GM21576 (cell line): ENCODE data around the gene GNAI3.

Source experiments
- ATAC-seq: cut with Tn5 transposase; IDR thresholded peaks from one replicate; pipeline ENCODE4 v1.9.1; 2021; ENCODE audit warnings: mild to moderate bottlenecking, moderate library complexity; ENCODE audit not compliant: unreplicated experiment

The GNAI3 gene

DNA sequence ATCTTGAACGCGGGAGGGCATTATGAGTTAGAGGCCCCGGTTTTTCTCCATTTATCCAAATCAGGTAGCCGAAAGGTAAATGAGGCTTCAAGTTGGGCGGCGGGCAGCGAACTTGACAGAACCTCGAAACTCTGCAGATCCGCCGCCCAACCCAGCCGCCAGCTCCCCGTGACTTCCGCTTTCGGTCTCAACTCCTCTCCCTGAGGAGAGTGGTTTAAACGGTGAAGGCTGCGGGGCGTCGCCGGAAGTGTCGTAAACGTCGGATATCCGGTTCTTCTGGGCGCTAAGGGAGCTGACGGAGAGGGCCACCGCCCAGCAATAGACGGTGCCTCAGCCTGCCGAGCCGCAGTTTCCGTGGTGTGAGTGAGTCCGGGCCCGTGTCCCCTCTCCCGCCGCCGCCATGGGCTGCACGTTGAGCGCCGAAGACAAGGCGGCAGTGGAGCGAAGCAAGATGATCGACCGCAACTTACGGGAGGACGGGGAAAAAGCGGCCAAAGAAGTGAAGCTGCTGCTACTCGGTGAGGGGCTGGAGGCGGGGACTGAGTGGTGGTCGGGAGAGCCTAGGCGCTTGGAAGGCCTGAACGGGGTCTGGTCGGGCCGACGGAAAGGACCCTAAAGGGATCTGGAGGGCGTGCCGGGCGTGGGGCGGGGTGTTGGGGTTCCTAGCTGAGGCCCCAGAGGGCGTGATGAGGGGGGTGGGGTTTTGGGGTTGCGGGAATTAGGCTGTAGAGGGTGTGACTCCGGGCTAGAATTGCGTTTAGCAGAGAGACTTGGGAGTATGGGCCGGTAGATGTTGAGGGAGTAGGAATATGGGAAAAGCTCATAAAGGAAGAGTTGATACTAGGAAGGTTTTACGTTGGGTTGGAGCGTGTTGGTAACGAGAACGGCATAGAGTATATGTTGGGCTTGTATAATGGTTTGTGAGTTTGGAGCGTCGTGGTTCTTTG is at the start of gene GNAI3:
Gene GNAI3, plus strand, starts transcription at position 295 of the 947 bp plus-strand sequence. Its CDS starts 106 bp downstream, at position 401.
- ATAC-seq, result peak; percentile 89

DNA sequence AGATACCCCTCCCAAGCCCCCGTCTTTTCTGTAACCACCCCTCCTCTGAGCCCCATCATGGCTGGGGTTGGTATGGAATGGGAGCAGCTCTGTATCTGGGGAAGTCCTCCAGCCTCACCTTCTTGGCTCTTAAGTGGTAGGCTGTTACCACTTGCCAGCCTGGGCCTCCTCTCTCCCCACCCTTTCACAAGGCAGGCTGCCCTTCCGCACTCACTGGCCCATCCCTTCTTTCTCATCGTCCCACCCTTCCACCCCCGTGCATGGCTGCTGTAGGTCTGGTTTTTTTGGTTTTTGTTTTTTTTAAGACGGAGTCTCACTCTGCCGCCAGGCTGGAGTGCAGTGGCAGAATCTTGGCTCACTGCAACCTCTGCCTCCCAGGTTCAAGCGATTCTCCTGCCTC is 49.3 kb upstream of the GNAI3 start:
- no peak for ATAC-seq

DNA sequence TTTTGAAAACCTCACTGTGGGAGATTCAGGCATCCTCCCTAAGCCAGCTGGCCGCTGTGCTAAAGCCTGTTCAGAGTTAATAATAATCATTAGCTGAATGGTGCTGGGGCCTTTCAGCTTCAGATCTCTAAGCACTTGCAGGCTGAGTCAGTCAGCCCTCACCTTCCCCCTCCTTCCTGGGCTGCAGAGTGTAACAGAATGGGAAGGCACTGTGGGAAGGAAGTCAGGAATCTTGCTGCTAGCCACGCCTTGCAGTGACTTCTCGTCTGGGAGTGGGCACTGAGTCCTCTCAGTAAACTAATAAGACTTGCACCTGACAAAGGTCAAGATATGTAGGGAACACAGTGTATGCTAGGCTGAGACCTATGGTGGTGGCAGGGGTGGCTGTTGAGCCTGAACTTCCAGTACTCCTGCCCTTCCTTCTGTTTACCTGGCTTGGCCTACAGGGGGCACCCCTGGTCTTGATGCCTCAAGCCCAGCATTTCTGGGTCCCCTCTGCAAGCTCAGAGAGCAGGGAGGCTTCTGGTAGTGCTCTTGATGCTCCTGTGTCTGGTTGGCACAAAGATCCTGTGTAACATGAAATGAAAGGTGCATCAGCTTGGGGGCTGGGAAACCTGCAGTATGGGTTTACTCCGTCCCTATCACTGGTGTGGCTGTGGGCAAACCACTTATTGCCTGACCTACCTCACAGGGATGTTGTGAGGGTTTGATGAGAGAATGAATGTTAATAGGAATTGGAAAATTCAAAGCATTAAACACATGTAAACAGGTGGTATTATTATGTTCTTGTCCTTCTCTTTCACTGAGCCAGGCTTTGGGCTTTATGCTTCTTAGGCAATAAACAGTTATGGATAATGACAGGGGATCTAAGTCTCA is 48.5 kb upstream of the GNAI3 start:
- ATAC-seq, result no peak

DNA sequence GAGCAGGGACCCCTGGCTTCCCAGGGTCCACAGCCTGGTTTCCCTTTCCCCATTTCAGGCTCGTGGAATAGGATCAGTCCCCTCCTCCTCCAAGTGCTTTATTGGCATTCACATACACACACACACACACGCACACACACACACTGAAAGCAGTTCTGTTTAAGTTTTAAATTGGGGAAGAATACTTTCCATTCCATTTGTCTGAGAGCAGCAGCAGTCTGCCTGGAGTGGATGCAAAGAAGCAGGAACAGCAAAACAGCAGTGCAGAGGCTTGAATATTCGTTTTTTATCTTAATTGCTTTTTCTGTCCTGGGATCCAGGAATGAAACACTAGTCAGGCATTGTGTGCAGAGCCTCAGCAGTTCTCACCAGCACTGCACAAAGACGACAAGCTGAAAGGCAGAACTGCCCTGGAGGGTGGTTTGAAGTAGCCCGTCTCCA is 47.5 kb upstream of the GNAI3 start:
- ATAC-seq, result no peak

DNA sequence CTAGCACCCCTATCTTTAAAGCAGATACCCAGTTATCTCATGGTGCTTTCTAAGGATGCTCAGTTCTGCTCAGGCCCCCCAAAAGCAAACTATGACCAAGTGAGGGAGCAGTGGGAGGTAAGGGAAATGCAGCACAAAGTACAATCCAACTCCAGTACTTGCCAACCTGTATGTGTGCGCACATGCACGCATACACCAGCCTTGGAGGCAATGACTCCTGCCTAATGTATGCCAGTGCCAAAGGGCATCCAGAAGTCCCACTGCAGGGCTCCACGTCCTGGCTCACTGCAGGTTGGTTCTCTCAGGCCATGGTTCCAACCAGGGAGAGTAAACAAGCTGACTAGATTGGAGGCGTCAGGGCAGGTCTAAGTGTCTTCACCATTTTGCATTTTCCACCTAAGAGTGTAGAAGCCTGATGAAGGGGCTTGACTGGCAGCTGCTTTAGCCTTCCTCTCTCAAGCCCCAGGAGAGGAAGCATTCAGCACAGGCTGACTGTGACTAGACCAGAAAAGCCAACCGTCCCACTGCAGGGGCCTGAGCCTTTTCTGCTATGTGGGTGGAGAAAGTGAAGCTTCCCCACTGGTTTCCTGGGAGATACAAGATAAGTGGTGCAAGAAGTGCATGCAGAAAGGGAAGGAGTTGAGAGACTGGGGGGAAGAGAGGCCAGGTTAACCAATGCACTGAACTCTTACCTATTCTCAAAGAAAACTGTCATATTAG is 46.6 kb upstream of the GNAI3 start:
- ATAC-seq, result no peak

DNA sequence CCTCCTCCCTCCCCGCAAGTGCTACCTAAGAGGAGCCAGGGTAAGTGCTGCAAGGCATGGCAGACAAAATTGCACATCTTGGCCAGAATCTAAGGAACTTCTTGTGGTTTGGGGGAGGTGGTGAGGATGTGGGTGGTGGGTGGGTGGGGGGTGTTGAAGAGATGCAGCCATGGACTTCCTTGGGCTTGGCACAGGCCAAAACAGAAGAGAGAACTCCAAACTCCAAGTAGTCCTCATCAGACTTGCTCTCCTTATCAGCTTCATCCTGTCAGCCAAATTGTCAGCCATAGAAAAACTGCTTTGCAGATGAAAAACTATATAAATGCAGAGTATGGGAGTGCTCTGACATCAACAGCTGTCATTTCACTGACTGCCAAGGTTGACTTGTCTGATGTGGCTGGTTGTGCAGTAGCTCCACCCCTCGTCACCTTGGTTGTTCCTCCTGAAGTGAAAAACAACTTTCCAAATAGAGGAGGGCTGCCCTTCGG is 46.0 kb upstream of the GNAI3 start:
- no peak for ATAC-seq

DNA sequence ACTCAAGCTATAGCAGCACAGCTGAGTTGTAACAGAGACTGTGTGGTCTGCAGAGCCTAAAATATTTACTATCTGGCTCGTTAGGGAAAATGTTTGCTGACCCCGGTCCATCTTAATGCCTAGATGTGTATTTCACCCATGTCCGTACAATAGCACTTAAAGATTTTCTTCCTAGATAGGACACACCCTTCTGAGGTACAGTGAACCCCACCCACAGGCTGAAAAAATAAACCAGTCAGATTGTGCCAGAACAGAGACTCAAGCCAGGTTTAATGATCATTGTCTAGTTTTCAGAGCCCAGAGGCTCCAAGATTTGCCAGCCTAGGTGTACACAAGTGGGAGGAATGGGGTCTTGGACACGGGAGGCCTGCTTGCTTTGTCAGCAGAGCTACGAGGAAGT is 44.5 kb upstream of the GNAI3 start:
- ATAC-seq, result no peak

DNA sequence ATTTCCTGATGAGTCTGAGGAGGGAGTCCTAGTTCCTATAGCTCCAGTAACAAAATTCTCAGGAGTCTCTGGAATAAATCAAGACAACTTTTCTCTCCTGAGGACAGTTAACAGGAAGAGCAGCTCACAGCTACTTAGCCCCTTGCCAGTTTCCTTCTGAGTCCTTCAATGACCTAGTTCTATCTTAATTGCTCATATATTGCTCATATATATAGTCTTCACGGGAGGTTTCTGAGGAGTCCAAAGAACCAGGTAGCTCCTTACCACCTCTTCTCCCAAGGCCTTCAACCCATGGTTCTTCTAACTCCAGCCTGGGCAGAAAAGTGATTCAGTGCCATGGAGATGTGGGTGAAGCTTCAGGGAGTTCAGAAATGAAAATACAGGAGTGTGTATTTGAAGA is 43.4 kb upstream of the GNAI3 start:
- no peak for ATAC-seq

DNA sequence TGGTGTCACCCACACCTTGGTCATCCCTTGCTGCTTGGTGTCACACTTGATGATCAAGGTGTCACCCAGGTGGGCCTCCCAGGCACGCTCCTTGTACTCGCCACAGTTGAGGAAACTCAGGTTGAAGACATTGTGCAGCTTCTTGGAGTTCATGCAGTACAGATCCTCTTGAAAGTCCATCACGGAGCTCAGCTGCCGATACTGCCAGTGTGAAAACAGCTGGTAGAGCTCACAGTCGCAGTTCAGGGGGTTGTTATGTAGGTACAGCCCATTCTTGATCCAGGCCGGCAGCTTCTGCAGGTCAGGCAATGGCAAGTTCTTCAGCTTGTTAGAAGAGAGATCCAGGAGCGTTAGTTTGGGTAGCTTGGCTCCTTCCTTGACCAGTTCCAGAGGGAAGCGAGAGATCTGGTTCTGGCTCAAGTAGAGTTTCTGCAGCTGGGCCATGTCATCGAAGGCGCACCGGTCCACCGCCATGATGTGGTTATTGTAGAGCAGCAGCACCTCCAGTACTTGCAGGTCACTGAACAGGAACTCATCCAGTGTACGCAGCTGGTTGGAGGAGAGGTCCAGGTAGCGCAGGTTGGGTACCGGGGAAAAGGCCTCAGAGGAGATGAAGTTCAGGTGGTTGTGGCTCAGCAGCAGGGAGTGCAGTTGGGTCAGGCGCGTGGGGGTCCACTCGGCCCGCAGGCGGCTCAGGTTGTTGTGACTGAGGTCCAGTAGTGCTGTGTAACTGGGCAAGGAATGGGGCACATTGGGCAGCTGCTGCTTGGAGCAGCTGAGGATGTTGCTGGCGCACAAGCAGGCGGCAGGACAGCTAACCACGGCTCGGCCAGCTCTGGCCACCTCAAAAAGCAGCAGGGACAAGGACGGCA is 40.2 kb upstream of the GNAI3 start:
- no peak for ATAC-seq

DNA sequence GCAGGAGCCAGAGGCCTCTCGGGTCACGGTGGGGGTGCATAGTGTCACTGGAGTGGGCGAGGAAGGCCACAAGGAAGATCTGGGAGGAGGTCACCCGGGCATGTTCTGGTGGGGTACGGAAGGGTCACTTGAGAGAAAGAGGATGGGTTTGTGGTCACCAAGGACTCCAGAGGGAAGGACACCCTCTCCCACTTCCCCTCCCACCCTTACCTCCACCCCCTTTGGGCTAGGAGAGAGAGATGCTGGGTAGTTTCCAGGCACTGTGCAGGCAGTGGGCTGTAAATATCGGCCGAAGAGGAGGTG is 39.6 kb upstream of the GNAI3 start:
- no peak for ATAC-seq

DNA sequence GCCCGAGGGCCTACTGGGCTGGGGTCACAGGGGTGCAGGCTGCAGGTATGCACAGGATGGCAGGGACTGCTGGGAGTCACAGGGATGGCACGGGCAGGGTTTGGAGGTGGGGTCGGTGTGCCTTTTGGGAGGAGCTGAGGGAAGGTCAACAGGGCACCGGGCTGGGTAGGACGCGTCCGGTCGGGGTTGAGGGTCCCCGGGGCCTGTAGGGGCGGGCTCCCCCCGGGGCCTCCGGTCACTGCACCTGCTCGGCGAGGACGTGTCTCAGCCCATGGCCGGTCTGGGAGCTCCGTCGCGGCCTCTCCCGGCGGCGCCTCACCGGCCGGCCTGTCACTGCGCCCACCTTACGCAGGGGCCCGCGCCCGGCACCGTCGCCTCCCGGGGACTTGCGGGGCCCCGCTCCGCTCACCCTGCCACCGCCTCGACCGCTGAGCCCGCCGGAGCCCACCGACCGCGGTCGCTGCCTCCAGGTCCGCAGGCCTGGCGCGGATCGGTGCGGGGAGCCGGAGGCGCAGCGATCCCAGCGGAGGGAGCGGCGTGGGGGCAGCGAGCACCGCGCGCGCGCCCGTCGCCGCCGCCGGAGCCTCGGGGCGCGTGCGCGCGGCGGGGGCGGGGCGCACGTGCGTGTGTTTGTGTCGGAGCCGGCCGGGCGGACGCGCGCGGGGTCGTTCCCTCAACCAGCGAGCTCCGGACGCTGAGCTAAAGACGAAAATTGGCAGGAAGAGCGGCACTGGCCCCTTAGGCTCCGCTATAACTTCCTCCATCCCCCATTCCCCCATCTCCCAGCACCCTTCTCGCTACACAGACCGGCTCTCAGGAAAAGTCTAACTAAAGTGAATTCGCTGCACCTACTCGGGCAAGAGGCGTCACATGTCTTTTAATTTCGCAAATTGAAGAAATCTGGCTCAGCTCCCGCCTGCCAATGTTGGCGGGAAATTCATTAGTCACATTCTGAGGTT is 39.0 kb upstream of the GNAI3 start, which contains the start of gene AMIGO1:
Gene AMIGO1, minus strand, starts transcription at position 552 of the 959 bp plus-strand sequence. CDS start 815 bp downstream, outside the sequence.
- ATAC-seq, result no peak

DNA sequence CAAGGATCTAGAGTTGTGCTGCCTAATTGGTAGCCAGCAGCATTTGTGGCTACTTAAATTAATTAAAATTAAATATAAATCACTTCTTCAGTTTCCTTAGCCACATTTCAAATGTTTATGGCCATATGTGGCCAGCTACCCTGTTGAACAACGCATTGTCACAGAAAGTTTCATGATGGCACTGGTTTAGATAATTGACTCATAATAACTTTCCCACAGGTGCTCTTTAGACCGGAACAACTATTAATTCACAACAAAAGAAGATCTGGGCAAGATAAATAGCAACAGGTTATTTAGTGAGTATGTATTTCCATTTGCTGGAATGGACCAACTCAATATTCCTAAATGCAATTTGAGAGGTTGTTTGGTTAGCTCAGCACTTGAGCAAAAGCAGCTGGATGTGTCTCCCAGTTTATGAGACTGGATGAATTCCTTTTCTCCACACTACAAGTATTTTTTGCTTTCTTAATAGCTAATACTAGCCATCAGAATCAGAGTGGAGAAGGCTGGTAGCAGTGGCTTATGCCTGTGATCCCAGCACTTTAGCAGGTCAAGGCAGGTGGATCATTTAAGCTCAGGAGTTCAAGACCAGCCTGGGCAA is 35.2 kb upstream of the GNAI3 start:
- no peak for ATAC-seq

DNA sequence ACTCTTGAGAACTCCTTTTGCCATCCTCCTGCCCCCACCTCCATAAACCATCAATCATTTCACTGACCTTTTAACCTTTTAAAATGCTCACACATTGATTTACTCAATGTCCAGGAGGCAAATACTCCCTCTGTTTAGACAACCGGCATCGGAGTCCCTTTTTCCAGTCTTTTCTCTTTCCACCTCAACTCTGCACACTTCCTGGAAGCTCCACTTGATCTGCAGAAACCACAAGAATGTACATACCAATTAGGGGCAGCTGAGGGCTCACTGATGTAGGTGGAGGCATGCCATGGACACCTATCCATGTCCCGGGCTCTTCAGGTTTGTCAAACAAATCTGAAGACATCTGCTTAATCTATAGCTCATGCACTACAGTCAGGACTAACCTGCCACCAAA is 33.6 kb upstream of the GNAI3 start:
- ATAC-seq, result no peak

DNA sequence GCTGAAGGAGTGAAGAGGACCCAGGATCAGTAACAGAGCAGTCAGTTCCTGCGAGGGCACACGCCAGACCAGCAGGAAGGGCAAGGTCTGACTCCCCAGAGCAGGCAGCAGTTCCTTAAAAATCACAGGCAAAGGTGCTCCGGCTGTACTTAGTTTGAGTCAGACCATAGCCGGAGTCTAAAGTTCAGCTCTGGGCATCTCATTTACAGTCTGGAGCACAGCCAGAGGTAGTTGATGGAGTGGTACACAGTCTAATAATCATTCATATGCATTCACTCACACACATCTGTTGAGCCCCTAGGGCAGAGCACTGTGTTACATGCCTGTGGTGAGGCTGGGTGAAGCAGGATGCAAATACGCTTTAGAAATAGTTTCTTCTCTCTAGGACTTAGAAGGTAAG is 31.5 kb upstream of the GNAI3 start:
- no peak for ATAC-seq

DNA sequence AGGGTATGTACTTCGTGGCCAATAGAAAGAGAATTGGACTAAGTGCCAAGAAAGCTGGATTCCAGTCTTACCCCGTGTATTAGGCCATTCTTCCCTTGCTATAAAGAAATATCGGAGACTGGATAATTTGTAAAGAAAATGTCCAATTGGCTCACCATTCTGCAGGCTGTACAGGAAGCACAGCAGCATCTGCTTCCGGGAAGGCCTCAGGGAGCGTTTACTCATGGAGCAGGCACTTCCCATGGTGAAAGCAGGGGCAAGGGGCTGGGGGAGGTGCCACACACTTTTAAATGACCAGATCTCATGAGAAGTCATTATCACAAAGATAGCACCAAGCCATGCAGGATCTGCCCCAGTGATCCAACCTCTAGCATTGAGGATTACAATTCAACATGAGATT is 31.1 kb upstream of the GNAI3 start:
- ATAC-seq, result no peak

DNA sequence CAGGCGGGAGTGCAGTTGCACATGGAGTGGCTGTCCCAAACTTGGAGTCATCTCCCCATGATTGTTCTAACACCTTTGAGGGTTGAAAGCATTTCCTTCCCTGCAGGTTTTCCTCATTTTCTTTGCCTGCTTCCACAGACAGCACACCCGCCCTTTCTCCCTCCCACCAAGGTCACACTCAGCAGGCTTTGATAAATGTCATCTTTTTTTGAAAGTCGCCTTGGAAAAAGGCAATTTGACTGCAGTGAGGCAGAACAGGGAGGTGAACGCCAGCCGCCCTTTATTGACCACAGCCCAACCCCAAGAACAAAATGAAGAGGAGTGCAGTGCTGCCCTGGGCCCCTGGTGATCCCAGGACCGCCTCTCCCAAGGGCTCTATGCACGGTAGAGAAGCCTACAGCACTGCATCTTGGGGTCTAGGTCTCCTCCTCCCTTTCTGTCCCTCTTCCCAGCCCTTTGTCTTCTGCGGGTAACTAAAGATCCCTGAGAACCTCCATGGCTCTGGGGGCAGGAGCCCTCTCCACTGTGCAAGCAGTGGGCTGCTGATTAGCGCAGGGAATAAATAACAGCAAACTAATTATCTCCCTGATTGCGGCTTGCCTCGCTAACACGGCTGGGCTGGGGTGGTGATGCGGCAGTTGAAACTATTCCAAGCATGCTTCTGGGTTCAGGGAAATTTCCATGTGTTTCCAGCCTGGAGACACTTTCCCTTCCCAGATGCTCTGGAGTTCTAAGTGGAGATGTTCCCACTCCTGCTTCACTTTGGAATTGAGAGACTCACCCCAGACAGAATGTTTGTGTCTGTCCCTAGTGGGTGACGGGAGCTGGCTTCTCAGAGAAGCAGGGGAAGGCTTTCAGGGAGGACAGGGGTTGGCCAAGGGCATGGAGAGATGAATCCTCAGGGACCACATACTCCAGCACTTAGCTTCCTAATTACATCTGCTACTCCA is 27.1 kb upstream of the GNAI3 start:
- no peak for ATAC-seq

DNA sequence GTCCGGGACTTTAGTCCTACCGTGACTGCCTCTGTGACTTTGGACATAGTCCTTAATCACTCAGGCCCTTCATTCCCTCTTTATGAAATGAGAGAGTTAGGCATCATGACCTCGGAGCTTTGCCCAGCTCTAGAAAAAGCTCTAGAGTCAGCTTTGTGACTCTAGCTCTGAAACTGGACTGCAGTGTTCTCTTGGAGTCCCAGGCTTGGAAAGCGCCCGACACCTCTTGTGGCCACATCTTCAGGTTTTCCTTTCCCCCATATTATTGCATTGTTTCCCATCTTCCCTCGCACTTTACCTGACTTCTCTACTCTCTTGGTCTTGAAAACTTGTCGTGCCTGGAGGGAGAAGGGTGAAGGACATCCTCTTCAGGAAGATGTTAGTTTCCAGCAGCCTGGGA is 26.4 kb upstream of the GNAI3 start:
- no peak for ATAC-seq
